Urothelium cell line (cell line): Measurements from ENCODE around the gene TRAF2.

Experiments used
- DNase-seq: peaks from one replicate; pipeline ENCODE4 v3.0.0; 2011; ENCODE audit warnings: low spot score, mixed read lengths
- FAIRE-seq: peaks from 2 replicates; lab custom pipeline; 2011; peaks lifted over from hg19 to GRCh38; lab: Jason Lieb, UNC

Gene TRAF2

GRCh38 chr9:136973618-136974617, 87.6 kb downstream of the TRAF2 start:
- DNase-seq (no peak), FAIRE-seq (no peak)

- FAIRE-seq (no peak), DNase-seq (no peak)
These were observed 88.7 kb downstream of the TRAF2 start for GRCh38 chr9:136974817-136975535.

- DNase-seq (no peak), FAIRE-seq (no peak)
These were observed 89.3 kb downstream of the TRAF2 start for GRCh38 chr9:136975644-136976043.
